Head of caudate nucleus (tissue), 42 donors: ENCODE results near the gene RNU2-63P.
"Not testable (repeated sequence)": the region's sequence is repeated elsewhere in the genome, so short reads cannot be mapped to it uniquely, and the experiment has no call there.

Experiments
- DNase-seq, 42 donors: peaks; one replicate each; pipeline versions ENCODE4 v3.0.0 to v3.0.0-alpha.2; 2020 to 2021; ENCODE audit warnings: mixed read lengths in 7 of 42
- intact Hi-C: fragments of 100-400 bp; cut with DNase I; formaldehyde crosslinking; loops from one replicate; pipeline ENCODE4 v1.15.0; 2022

RNU2-63P gene

DNA sequence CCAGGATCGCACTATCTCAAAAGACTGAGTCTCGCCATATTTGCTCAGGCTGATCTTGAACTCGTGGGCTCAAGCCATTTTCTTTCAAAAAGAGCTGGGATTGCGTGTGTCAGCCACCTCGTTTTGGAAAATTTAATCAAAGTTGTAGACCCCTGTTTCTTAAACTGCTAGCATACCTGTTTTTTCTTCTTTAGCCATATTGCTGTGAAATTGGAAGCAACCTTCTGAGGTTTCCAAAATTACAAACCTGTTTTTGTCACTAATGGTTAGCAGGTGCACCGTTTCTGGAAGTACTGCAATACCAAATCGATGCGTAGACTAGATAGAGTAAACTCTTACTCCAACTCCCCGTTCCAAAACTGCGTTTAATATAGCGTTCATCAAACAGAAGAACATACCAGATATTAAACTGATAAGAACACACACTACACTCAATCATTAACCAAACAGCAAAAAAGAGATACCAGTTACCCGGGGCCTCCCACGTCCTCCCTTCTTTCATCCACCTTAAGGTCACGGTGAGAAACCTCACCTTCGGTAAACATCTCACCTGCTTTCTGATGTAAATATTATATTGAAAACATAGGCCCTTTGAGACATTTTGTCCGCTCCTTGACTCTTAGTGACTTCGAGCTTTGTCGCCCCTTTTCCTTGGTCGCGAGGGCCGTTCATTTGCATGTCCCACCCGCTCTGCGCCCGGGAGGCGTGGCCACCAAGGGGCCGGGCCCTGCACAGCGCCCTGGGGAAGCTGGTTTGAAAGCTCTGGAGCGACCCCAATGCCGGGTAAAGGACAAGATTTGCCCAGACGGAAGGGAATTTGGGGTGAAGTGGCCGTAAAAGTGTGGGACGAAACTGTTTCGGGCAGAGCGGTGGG lies at the start of gene RNU2-63P:
Gene RNU2-63P, minus strand, starts transcription at position 462 of the 874 bp plus-strand sequence.
- intact Hi-C loops = loop anchor here (5.0 kb wide), 1 partner anchor 41 kb away; the partner anchor contains the start of gene KRCC1

GRCh38 chr2:88061295-88061694 lies 44.9 kb upstream of the RNU2-63P start:
- intact Hi-C loops = loop anchor here (2.0 kb wide), 1 partner anchor 100 kb away; no protein-coding TSS in a partner anchor

More for the DNA sequence above, at the start of gene RNU2-63P:
- peak; percentile 67 to 91 (median 81) for DNase-seq

DNA sequence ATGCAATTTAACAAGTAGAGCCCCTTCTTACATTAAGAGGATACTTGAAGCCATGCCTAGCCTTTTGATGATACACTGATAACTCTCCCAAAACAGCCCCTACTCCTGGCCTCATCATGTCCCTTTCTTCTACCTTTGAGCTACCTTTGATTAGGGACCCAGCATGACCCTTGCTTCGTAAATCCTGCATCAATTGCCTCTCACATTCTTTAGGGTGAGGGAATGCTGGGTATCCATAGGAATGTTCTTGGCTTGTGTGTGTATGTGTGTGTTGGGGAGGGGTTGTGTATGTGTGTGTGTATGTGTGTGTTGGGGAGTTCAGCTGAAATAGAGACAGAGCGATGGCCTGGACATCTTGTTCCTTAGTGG lies 44.5 kb upstream of the RNU2-63P start:
- intact Hi-C loops = loop anchor here (2.0 kb wide), 1 partner anchor 100 kb away; no protein-coding TSS in a partner anchor

More at GRCh38 chr2:88061295-88061694, 44.9 kb upstream of the RNU2-63P start:
- DNase-seq = no peak

DNA sequence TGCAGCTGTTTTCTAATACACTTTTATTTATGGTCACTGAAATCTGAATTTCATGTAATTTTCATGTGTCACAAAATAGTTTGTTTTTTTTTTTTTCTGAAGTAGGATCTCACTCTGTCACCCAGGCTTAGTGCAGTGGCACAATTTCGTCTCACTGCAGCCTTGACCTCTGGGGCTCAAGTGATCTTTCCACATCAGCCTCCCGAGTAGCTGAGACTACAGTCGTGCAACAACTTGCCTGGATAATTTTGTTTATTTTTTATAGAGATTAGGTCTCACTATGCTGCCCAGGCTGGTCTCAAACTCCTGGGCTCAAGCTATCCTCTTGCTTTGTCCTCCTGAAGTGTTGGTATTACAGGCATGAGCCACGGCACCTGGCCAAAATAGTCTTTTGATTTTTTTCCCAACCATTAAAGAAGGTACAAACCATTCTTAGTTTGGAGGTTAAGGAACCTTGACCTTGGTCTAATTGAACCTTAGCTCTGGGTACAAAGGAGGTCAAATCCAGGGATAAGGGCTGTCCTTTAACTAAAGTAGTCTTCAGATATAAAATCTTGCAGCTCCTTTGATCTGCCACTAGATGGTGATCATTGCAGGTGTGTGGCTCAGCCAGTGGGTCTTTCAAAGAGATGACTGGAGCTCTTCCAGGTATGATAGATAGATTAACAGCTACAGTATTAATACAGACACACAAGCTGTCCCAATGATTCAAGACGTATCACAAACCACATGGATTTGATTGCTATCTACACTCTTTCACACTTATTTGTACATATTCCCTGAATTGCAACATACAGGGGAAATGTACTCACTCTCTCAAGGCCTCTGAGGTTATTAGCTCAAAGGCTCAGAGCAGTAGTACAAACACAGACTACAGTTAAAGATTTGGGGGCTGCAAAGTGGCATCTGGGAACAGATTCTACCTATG lies 43.9 kb upstream of the RNU2-63P start:
- intact Hi-C loops = loop anchor here (2.0 to 5.0 kb wide), 2 partner anchors 43 to 101 kb away; partner anchors contain the start of gene RNU2-63P
- peak in 23 of 42 donors; percentile 16 to 71 (median 46) for DNase-seq

More for the DNA sequence above, 44.5 kb upstream of the RNU2-63P start:
- DNase-seq = no peak

DNA sequence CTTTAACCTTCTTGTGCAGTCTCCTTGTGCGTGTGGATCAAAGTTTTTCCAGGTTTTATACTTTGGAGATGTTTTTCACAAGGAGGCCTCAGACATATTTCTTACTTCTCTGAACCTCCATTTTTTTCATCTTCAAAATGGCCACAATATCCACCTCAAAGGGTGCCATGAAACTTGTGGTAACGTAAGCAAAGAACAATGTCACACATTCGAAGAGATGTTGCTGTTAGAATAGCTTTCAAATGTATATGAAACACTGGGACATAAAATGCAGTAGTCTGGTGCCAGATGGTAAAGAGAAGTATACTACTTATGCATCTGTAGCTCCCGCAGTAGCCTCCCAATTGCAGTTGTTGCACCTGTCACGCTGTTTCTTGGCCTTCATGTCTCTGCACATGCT lies 41.8 kb upstream of the RNU2-63P start:
- intact Hi-C loops = loop anchor here (5.0 kb wide), 1 partner anchor 41 kb away; the partner anchor contains the start of gene RNU2-63P
- no peak for DNase-seq

GRCh38 chr2:88057437-88057844 lies 41.1 kb upstream of the RNU2-63P start:
- intact Hi-C loops = loop anchor here (5.0 kb wide), 1 partner anchor 40 kb away; the partner anchor contains the start of gene RNU2-63P
- DNase-seq = no peak

DNA sequence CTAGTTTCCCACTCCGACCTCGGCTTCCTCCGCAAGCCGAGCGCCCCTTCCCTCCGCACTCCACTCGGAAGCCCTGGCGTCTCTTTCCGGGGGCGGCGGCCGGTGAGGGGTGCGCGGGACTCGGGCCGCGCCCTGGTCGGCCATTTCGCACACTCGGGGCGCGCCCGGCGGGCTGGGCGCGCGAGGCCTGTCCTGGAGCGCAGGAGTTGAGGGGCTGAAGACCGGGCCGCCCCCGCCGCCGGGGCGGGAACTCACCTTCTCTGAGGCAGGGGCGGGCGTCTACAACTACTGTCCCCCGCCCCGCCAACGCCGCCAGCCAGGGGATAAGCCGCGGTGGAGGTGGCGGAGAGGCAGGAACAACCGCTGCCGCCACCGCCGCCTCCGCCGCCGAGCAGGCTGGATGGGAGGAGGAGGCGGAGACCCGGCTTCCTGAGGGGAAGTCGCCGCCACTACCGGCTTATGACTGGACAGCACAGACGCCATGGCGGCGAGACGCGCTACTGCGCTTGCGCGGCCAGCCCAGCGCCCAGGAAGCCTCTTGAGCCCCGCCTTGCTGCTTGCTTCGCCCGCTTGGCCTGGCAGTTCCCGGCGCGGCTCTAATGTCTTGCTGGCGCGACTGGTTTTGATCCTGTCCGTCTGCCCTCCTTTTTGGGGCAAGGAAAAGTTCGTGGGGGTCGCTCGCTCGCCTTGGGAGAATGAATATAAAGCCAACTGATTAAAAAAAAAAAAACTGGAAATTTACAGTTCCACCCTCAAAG lies 39.2 kb upstream of the RNU2-63P start, which contains the start of gene KRCC1:
Gene KRCC1, minus strand, starts transcription at position 413 of the 758 bp plus-strand sequence. CDS start 27,220 bp downstream, outside the sequence.
- peak; percentile 90 to 99 (median 96) for DNase-seq
- intact Hi-C loops = loop anchor here (5.0 kb wide), 1 partner anchor 38 kb away; the partner anchor contains the start of gene RNU2-63P

DNA sequence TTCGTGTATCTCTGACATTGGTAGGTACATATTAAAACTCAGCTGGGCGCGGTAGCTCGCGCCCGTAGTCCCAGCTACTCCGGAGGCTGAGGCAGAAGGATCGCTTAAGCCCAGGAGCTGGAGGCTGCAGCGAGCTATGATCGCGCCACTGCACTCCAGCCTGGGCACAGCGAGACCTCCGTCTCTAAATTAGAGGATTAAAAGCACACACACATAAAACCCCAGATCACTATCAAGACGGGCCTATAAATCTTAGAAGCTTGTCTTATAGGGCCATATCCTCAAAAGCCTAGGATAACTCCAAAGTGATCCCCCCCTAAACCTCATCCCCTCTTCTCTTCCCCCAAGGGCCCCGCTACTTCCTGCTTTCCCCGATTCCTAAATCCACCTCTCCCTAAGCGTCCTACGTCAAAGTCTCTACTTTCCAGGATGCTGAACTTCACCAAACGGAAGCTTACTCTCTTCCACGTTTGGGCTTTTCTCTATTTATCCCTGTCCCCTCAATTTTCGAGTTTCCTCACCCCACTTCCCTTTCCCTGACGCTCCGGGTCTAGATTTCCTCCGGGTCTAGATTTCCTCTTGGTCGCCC lies 38.5 kb upstream of the RNU2-63P start:
- intact Hi-C loops = loop anchor here (5.0 kb wide), 1 partner anchor 38 kb away; the partner anchor contains the start of gene RNU2-63P
- DNase-seq = no peak

DNA sequence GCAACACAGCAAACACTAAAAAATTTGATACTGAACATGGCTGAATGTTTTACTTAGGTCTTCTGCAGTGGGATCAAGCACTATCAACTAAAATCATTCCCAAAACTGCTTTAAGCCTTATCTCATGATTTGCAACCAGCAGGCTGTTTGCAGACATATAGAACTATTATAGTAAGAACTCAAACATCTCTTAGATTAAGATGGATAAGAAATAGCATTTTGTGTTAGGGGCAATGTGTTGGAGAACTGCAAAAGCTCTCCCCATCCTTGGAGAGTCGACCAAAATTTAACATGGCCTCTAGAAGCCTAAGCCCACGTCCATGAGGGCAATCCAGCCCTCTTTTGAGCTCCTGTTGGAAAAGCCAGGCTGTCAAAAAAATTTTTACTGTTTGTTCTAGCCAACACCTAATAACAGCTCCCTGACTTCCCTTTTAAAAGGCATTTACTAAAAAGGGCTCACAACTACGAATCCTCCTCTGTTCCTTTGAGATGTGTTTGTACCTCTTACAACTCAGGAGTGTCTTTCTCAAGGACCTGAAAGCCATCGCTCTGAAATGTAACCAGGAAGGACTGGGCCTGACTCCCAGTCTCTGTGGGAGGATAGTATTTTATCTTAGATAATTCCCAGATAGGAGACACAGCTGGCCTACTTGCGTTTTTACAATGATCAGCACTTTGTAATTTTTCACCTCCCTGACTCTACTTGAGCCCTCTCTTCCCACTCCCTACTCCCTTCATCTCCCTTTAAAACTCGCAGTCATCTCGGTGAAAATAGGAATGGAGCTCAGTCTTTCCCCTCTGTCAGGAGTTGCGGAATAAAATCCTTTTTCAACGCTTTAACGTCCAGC lies 37.8 kb upstream of the RNU2-63P start:
- no peak for DNase-seq
- intact Hi-C loops = no loop called here

DNA sequence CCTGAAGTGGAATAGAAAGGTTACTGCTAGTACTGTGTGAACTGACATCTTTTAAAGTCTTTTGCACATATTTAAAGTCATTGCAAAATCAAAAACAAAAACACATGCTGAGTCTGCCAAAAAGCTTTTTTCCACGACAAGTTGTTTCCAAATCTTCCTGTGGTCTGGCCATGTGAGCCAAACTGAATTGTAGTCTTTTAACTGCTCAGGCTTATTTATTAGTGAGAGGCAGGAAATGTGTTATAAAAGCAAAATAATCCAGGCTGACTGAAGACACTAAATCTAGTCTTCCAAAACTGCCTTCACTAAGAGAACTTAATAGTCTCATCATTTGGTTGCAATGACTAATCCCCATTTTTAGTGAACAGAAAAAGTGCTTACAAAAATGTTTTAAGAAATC lies 36.9 kb upstream of the RNU2-63P start:
- DNase-seq = no peak
- intact Hi-C loops = no loop called here

DNA sequence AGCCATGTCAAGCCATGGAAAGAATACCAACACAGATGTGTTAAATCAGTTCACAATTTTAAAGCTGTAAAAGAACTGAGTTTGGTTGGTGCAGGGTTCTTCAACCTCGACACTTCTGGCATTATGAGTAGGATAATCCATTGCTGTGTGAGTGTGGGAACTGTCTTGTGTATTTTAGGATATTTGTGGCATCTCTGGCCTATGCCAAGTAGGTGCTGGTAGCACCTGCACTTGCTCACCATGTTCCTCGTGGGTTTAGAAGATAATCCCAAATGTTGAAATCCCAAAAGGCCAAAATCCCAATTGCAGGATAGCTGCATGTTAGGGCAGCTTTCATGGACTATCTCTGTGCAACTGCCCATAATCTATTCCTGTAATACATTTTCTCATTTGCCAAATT lies 35.4 kb upstream of the RNU2-63P start:
- intact Hi-C loops = no loop called here
- no peak for DNase-seq

- intact Hi-C loops = no loop called here
- no peak for DNase-seq
These were observed 33.3 kb upstream of the RNU2-63P start for GRCh38 chr2:88049622-88050021.

DNA sequence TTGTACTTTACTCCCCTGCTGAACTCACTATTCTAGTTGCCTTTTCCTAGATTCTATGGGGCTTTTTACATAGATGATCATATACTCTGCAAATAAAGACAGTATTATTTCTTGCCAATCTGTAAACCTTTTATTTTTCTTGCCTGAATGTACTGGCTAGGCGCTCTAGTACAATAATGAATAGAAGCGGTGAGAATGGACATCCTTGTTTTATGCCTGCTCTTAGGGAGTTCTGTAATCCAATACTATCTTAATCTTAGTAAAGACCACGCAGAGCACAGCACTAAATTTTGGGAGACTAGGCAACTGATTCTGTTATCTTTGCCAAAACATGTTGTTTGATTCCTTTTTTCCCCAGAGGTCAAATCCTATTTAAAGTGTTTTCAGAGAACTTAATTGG lies 32.2 kb upstream of the RNU2-63P start:
- DNase-seq = no peak
- intact Hi-C loops = no loop called here

DNA sequence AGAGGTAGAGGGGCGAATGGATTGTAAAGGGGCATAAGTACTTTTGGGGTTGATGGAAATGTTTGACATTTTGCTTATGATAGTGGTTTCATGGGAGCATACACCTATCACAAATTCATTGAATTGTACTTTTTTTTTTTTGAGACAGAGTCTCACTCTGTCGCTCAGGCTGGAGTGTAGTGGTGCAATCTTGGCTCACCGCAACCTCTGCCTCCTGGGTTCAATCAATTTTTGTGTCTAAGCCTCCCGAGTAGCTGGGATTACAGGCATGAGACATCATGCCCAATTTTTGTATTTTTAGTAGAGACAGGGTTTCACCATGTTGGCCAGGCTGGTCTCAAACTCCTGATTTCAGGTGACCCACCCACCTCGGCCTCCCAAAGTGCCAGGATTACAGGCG lies 29.2 kb upstream of the RNU2-63P start:
- intact Hi-C loops, DNase-seq: not testable (repeated sequence)

GRCh38 chr2:88042476-88042875 lies 26.1 kb upstream of the RNU2-63P start:
- DNase-seq = no peak
- intact Hi-C loops = no loop called here

DNA sequence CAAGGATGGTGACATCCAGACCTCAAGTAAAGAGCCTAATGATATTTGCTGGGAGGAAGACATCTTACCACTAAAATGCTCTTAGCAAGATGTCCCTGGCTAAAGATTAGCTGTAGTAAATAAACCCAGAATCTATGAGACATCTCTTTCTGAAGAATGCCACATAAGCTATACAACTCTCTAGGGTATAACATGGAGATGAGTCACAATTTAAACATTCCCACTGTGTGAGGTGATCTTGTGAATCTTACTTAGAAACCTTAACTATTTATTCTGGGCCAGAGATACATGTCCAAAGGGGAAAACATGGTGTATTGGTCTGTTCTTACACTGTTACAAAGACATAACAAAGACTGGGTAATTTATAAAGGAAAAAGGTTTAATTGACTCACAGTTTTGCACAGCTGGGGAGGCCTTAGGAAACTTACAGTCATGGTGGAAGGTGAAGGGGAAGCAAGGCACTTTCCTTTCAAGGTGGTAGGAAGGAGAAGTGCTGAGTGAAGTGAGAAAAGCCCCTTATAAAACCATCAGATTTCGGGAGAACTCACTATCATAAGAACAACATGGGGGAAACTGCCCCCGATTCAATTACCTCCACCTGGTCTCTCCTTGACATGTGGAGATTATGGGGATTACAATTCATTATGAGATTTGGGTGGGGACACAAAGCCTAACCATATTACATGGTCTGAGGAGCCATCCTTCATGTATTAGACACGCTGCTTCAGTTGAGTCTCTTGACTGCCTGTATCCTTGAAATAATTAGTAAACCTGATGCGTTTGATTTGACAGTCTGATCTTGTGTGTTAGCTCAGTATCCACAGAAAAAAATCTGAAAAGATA lies 22.1 kb upstream of the RNU2-63P start:
- intact Hi-C loops = no loop called here
- no peak for DNase-seq
